Adrenal gland (tissue), 12 donors: ENCODE data around the gene HHATL. TPM values are rescaled to one million over a fixed set of nuclear protein-coding genes. Genes with fewer than 3 reads are reported as not detected.
A peak's percentile ranks its signal among the peaks of the same experiment; 100 is the strongest.

ENCODE experiments used
- DNase-seq, 7 donors: peaks; one replicate each; pipeline ENCODE4 v3.0.0-alpha.2; 2019 to 2020
- H3K27ac ChIP-seq, 5 donors: fragments of 200-600 bp; sonication (generic) in 4 of 5; 1 replicate in 3 of 5; 2 replicates in 2 of 5; pipeline versions ENCODE4 v1.5.1 to v1.8.0; 2016 to 2020; ENCODE audit warnings: mild to moderate bottlenecking in 1 of 5
- H3K27me3 ChIP-seq: fragments of 200-600 bp; 2 replicates; pipeline ENCODE4 v1.8.0; 2021
- H3K36me3 ChIP-seq, 2 donors: fragments of 200-600 bp; replicated peaks in 1 of 2; 1 replicate in 1 of 2; 2 replicates in 1 of 2; pipeline versions ENCODE4 v1.5.1 to v1.8.0; 2018 to 2022
- H3K4me1 ChIP-seq, 2 donors: fragments of 200-600 bp; replicated peaks in 1 of 2; 1 replicate in 1 of 2; 2 replicates in 1 of 2; pipeline versions ENCODE4 v1.5.1 to v1.8.0; 2018 to 2021
- H3K4me3 ChIP-seq, 4 donors: fragments of 200-600 bp; sonication (generic) in 3 of 4; one replicate each; pipeline ENCODE4 v1.5.1; 2016 to 2018
- H3K9me3 ChIP-seq, 3 donors: fragments of 200-600 bp; sonication (generic) in 1 of 3; replicated peaks in 1 of 3; 1 replicate in 2 of 3; 2 replicates in 1 of 3; pipeline versions ENCODE4 v1.5.1 to v1.8.0; 2016 to 2021
- CTCF ChIP-seq, 6 experiments: fragments of 450-650 bp in 4 of 6; fragments of 200-600 bp in 2 of 6; sonication (generic) in 1 of 6; IDR thresholded peaks; 1 replicate in 5 of 6; 2 replicates in 1 of 6; pipeline versions ENCODE4 v1.5.1 to v1.8.0; 2016 to 2021; ENCODE audit warnings: antibody characterized with exemption in 6 of 6, mild to moderate bottlenecking in 2 of 6, moderate library complexity in 1 of 6
- POLR2A ChIP-seq, 2 donors: fragments of 450-650 bp; IDR thresholded peaks; one replicate each; pipeline ENCODE4 v1.6.1; 2017; ENCODE audit warnings: antibody characterized with exemption in 2 of 2, mild to moderate bottlenecking in 2 of 2, moderate library complexity in 1 of 2
- WGBS, 4 donors: extraction: QIAGEN DNeasy Blood & Tissue Kit in 2 of 4; methylation state at CpG; one replicate each; pipeline versions ENCODE4 v1.1.5 to v1.1.7; 2013 to 2017; 5-methylcytosine and 5-hydroxymethylcytosine counted together
- intact Hi-C, 2 donors: fragments of 100-400 bp; cut with DNase I; formaldehyde crosslinking; loops; one replicate each; pipeline versions ENCODE4 v1.14.1 to v1.15.0; 2022 to 2023
- polyA plus RNA-seq, 3 donors: library from polyadenylated mRNA; stranded (reverse); fragments of 200-250 nt in 2 of 3; fragments of 350-450 nt in 1 of 3; fragmentation: Illumina TruSeq in 1 of 3; extraction: RNeasy Lipid Tissue Mini Kit (QIAGEN cat#74804) in 1 of 3; gene quantifications; one replicate each; pipeline ENCODE4 v1.2.3, GENCODE V29; 2013 to 2014
- total RNA-seq, 9 donors: library from RNA; depleted of rRNA in 4 of 9; stranded (reverse); fragments of >200 nt in 4 of 9; fragments of 120-200 nt in 1 of 9; fragmentation: NEBNext Ultra II Directional in 1 of 9; extraction: Animal tissue kit (Norgen Biotek cat#: 25700) in 1 of 9; gene quantifications; one replicate each; pipeline versions ENCODE4 v1.1.0 to v1.2.4, GENCODE V29; 2013 to 2023
- donor health status: healthy with polysubstance abuse.
- donor health status: Bipolar disorder and iron deficiency.
- donor health status: DM: yes; HTN: yes; CAD: no.
- donor health status: DM: no; HTN: no; CAD: no.
- donor health status: DM: no; HTN: no; CAD: no.
- donor health status: DM: yes; HTN: yes; CAD: no.

HHATL gene
- total and polyA plus RNA-seq, 12 donors, result 0.18 to 4.5 (median 0.73) TPM; not detected in 2

DNA sequence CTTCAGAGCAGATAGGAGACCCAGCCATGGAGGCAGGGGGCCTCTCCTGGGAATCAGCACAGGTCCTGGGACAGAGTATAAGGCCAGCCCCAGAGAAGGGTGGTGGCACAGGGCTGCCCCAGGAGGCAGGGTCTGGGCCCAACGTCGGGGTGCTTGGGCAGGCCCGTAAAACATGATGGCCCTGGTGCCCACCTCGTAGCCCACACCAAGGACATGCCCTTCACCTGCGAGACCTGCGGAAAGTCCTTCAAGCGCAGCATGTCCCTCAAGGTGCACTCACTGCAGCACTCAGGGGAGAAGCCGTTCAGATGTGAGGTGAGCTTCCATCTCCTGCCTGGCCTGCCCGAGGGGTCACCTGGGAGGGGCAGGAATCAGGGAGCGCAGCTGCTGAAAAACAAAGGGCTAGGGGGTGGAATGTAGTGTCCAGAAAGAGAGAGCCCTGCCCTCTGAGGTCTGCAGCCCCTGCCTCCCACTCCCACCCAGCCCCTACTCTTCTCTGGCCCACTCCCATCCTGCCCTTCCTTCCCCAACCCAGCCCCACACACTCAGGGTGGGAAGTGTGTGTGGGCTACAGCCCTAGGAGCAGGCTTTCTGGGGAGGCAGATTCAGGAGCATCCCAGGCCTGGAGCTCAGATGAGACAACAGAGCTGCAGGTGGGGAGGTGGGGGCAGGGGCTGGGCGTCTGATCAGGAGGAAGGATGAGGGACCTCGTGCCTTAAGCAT, 39.6 kb downstream of the HHATL start:
- no peaks in the 10 kb centered on the region for H3K27me3 ChIP-seq
- TF ChIP-seq CTCF (IDR thresholded peaks at IDR 0.05) (no peak), POLR2A (IDR thresholded peaks at IDR 0.05) (no peak)
- peak in 1 of 7 donors; percentile 52 for DNase-seq
- no peaks in the 10 kb centered on the region for H3K9me3 ChIP-seq
- 69 to 81% (median 78%) methylated on average over 3 to 12 of the region's 12 CpGs for WGBS, 4 donors
- H3K36me3 ChIP-seq, result peaks cover 0 to 9% of the 10 kb centered on the region in 2 donors
- peaks cover 0 to 21% of the 10 kb centered on the region in 2 donors for H3K4me1 ChIP-seq
- intact Hi-C loops, result loop anchor here in 1 of 2 donors (5.0 kb wide), 1 partner anchor 79 kb away; no protein-coding TSS in a partner anchor
- no peak overlapping the region for H3K4me3 ChIP-seq
- no peak overlapping the region for H3K27ac ChIP-seq

DNA sequence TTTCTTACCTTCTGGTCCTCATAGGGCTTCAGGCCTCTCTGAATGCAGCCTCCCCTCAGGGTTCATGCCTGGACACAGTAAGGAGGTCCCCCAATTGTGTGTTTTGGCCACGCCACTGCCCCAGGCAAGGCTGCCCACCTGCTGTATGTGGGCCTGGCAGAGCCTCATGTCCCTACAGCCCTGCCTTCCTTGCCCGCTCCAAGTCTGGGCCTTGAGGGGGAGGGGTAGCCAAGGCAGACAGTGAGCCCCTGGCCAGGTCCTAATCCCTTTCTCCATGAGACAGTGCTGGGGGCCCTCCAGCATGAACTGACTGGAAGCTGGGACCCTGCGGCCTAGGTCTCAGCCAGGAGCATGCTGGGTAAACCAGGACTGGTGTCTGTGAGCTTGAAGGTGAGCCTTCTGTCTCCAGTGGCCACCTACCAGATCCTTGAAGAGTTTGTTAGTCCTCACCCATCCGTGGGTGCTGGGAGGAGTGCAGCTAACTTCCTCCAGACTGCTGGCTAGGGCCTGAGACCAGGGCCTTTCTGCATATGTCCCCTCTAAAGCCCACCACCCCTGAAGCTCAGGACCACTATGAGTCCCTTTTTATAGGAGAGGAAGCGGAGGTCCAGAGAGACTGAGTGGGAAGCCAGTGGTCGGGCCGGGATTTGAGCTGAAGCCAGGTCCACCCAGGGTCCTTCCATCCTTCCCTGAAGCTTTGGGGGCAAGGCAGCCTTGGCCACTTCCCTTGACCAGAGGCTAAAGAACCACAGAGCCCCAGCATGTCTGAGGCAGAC, 40.4 kb downstream of the HHATL start:
- TF ChIP-seq POLR2A (IDR thresholded peaks at IDR 0.05) (no peak), CTCF (IDR thresholded peaks at IDR 0.05) (no peak)
- DNase-seq, result peak in 1 of 7 donors; percentile 53
- H3K27me3 ChIP-seq, result no peaks in the 10 kb centered on the region
- H3K4me3 ChIP-seq, result no peak overlapping the region
- H3K4me1 ChIP-seq, result peaks cover 0 to 21% of the 10 kb centered on the region in 2 donors
- peaks cover 0 to 9% of the 10 kb centered on the region in 2 donors for H3K36me3 ChIP-seq
- 74 to 93% (median 89%) methylated on average over 3 to 7 of the region's 7 CpGs for whole genome bisulfite sequencing, 4 donors
- H3K9me3 ChIP-seq, result no peaks in the 10 kb centered on the region
- intact Hi-C loops, result loop anchor here in 1 of 2 donors (5.0 kb wide), 1 partner anchor 80 kb away; no protein-coding TSS in a partner anchor
- no peak overlapping the region for H3K27ac ChIP-seq

DNA sequence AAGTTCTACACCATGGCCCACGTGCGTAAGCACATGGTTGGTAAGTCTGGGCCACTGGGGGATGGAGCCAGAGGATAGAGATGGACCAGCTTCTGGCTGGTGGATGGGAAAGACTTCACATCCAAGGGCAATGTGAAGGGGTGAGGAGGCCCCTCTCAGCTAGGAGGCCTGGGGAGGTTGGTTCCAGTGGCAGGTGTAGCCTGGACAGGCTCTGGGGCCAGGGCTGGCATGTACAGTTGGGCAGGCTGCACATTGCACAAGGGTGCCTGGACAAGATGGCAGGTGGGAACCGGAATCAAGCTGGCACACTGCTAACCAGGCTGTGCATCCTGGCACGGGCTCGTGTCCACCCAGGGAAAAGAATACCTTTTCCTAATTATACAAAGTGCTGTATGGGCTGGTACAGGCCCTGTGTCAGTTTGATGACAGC, 41.0 kb downstream of the HHATL start:
- intact Hi-C loops, result loop anchor here in 1 of 2 donors (5.0 kb wide), 1 partner anchor 81 kb away; no protein-coding TSS in a partner anchor
- 84 to 100% (median 97%) methylated on average over 3 to 5 of the region's 5 CpGs for WGBS, 4 donors
- Histone ChIP-seq H3K9me3 (no peaks in the 10 kb centered on the region), H3K36me3 (peaks cover 0 to 9% of the 10 kb centered on the region in 2 donors), H3K27me3 (no peaks in the 10 kb centered on the region), H3K4me1 (peaks cover 0 to 18% of the 10 kb centered on the region in 2 donors), H3K27ac (no peak overlapping the region), H3K4me3 (no peak overlapping the region)
- DNase-seq, result peak in 1 of 7 donors; percentile 49
- TF ChIP-seq POLR2A (IDR thresholded peaks at IDR 0.05) (no peak), CTCF (IDR thresholded peaks at IDR 0.05) (no peak)

DNA sequence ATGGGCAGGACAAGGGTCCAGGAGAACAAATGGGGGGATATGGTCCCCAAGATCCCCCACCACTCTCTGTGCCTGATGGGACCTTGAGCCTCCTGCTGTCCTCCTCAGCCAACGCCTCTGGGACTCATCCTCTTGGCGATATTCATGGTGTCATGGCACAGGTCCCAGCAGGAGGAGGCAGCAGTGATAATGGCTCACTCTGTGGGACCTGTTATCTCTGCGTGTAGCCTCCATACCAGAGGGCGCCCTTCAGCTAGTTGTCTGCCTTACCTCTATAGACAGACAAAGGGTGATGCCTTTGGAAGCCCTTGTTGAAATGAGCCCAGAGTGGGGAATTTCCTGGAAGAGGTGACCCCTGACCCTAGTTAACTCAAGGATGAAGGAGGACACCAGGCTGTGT, 41.7 kb downstream of the HHATL start:
- Histone ChIP-seq H3K4me3 (no peak overlapping the region), H3K36me3 (peaks cover 0 to 9% of the 10 kb centered on the region in 2 donors), H3K27me3 (no peaks in the 10 kb centered on the region), H3K4me1 (peaks cover 7 to 18% of the 10 kb centered on the region in 2 donors), H3K9me3 (no peaks in the 10 kb centered on the region), H3K27ac (peak overlapping the region in 1 of 5 donors; percentile 41)
- intact Hi-C loops, result loop anchor here in 1 of 2 donors (5.0 kb wide), 1 partner anchor 81 kb away; no protein-coding TSS in a partner anchor
- TF ChIP-seq POLR2A (IDR thresholded peaks at IDR 0.05) (no peak), CTCF (IDR thresholded peaks at IDR 0.05) (peak in 1 of 6 experiments; percentile 28)
- DNase-seq, result peak; percentile 36 to 79 (median 70)
- 45 to 58% (median 54%) methylated on average over 2 to 4 of the region's 4 CpGs for WGBS, 4 donors
